NCI-H2029 treated with DMSO at 0.1 percent for 48 hours (cell line): ENCODE measurements around the gene MAST4.
"Not testable (repeated sequence)": the region's sequence is repeated elsewhere in the genome, so short reads cannot be mapped to it uniquely, and the experiment has no call there.

ENCODE experiments used
- DNase-seq: peaks from one replicate; lab custom pipeline; 2025; lab: John Stamatoyannopoulos, UW

Gene MAST4

DNA sequence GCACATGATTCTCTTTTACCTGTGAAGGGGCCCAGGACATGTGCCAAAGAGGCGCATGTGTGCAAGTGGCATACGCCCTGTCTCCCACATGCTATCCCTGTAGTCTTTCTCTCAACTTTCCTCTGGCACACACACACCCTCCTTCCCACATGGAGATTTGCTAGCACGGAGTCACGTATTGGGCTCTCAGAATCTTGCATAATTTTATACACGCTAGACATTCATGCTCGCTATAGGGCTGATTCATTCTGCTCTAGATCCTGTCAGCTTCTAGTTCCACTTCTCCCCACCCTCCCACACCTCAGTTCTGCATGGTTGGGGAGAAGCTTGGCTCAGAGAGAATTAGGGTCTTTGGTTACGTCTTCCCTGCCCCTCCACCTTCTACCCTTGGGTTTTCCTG lies 527.6 kb downstream of the MAST4 start:
- no peak for DNase-seq

- DNase-seq: no peak
These were observed 528.4 kb downstream of the MAST4 start for GRCh38 chr5:67124556-67124955.

DNA sequence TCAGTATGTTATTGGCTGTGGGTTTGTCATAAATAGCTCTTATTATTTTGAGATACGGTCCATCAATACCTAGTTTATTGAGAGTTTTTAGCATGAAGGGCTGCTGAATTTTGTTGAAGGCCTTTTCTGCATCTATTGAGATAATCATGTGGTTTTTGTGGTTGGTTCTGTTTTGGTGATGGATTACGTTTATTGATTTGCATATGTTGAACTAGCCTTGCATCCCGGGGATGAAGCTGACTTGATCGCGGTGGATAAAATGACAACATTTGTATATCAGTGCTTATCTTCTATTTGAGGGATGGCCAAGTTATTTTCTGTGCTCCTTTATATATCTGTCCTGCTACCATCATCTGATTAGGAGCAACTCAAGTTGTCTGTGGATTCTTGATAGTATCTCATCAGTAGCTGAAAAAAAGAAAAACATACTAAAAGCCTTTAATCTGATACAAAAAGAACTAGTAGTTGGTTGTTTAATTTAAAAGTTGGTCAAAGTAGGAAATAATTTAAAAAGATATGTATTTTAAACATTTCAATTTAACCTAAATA lies 531.2 kb downstream of the MAST4 start:
- not testable (repeated sequence) for DNase-seq

DNA sequence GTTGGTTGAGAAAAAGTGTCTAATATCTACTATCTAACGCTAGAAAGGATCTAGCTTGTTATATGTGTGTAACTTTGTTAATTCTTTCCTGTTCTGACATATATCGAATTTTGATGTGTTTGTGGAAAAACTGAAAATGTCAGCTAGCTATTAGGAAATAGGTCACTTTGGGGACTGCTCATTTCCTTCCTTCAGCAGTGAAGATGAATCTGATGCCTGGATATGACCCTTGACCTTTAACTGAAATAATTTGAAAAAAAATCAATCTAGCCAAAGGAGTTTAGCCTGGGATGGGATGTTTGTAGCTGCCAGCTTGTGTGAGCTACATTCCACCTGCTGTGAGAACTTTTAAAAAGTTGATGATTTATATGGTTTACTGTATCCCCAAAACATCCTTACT lies 533.6 kb downstream of the MAST4 start:
- DNase-seq: no peak

GRCh38 chr5:67133217-67133616 lies 537.0 kb downstream of the MAST4 start:
- no peak for DNase-seq

DNA sequence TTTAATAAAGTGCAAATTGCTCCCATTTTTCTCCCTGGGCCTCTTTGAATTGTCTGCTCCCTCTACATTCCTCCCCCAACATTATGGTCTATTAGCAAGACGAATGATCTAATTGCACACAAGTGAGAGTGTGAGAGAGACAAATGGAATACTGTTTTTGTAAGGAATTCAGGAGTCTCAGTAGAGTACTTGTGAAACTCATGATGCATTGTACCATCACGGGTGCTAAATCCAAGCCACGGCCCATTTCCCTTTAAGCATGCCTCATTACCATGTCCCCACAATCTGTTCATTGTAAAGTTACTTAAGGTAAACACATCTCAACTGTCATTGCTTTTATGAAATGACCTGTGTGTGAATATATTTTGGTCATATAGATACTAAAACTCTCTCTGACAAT lies 537.6 kb downstream of the MAST4 start:
- DNase-seq: no peak

- DNase-seq: no peak
These were observed 539.3 kb downstream of the MAST4 start for GRCh38 chr5:67135381-67135984.

- no peak for DNase-seq
These were observed 542.8 kb downstream of the MAST4 start for GRCh38 chr5:67139030-67139429.

DNA sequence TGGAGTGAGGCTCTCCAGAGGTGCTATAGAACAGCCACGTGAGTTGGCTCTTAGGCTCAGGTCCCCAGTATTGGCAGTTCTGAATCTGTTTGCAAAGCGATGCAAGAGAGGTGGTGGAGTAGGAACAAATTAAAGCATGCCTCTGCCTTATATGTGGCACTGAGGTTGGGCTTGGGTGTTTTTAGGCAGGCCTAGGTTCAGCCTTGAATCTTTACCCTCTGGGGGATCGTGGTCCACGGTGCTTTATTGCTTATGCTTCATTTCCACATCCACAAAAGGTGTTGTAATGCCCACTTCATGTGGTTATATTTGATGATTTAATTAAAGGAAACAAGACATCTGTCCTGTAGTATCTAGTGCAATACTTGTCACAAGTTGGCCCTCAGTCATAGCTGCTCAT lies 544.2 kb downstream of the MAST4 start:
- no peak for DNase-seq

DNA sequence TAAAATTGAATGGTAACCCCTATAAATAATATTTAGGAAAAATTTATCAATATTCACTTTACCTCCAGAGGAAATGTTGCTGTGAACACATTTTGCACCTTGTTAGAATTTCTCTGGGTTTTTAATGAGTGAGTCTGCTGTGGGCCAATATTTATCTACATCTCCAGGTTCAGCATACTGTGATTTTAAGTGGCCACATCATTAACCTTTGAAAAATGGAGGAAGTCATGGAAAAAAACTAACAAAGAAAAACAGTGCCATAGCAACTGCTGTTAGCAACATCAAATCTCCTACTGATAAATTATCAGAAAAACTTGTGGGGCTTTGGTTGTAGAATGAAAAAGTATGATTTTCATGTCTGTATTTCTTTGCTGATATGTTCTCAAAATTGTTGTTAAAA lies 545.5 kb downstream of the MAST4 start:
- DNase-seq: peak; percentile 65

- DNase-seq: peak; percentile 36
These were observed 546.6 kb downstream of the MAST4 start for GRCh38 chr5:67142816-67143215.

DNA sequence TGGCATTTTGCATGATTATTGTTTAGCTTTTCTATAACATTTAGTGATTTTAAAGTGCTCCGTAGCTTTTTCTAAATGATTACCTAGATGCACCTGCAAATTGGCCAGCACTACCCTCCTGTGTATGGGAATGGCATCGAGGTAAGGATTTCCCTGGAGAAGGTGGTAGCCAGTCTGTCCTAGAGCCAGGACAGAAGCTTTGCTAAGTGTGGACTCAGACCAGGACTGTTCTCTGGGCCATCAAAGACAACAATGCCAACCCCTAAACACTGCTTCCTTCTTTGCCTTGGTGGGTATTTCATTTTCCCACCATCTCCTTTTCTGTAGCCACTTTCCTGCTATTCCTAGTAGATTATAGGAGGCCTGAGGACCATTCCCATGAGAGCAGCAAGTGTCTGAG lies 547.4 kb downstream of the MAST4 start:
- no peak for DNase-seq

DNA sequence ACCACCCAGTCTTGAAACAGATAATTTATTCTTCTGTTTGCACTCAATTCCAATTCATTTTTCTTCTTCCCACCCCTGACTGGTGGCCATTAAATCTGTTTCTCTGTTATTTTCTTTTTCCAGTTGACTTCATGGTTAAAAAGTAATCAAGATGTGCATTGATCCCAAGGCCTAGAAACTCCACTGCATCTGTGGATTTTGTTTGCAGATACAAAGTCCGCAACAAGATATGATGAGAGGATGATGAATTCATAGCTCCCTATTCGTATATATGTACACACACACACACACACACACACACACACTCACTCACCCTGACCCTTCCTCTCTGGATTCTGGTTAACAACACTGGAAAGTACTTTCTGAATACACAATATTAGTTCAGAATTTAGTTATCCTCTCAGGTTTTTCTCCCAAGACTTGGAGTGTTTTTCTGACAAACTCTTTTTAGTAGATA lies 548.0 kb downstream of the MAST4 start:
- DNase-seq: no peak

DNA sequence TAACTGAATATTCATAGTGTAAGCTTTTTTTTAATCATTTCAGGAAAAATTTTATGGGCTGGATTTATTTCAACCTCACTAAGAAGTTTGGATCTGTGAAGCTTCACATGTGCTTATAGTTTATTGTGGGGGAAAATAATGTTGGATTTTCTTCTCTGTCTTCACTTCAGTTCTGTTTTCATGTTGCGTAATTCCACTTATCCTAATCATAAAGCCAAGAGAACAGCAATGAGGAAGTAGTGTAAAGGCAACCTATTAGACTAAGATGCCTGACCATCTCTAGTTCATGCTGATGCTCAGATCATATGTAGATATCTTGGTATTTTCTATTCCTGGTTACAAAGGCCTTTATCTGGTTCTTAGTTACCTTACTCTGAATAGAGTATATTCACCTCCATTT lies 550.4 kb downstream of the MAST4 start:
- no peak for DNase-seq

- DNase-seq: no peak
These were observed 550.8 kb downstream of the MAST4 start for GRCh38 chr5:67146981-67147380.

- DNase-seq: no peak
These were observed 551.6 kb downstream of the MAST4 start for GRCh38 chr5:67147760-67148159.

- DNase-seq: no peak
These were observed 553.1 kb downstream of the MAST4 start for GRCh38 chr5:67149057-67149950.

- DNase-seq: no peak
These were observed 553.8 kb downstream of the MAST4 start for GRCh38 chr5:67149951-67150523.

- DNase-seq: no peak
These were observed 556.2 kb downstream of the MAST4 start for GRCh38 chr5:67152400-67152799.

DNA sequence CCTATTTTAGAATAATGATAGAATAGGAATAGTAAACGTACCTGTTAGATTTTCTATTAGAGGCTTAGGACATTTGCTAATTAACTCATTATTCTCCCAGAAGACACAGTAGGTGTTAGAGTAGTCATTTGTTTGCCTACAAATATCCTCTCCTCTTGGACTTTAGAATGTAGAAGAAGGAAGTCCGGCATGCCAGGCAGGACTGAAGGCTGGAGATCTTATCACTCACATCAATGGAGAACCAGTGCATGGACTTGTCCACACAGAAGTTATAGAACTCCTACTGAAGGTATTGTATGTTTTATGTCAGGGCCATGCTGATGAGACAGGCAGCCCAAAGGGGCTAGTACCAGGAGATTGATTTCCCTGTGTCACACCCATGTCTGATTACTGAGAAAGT lies 557.1 kb downstream of the MAST4 start:
- DNase-seq: no peak

GRCh38 chr5:67154556-67155206 lies 558.5 kb downstream of the MAST4 start:
- peak; percentile 98 for DNase-seq

DNA sequence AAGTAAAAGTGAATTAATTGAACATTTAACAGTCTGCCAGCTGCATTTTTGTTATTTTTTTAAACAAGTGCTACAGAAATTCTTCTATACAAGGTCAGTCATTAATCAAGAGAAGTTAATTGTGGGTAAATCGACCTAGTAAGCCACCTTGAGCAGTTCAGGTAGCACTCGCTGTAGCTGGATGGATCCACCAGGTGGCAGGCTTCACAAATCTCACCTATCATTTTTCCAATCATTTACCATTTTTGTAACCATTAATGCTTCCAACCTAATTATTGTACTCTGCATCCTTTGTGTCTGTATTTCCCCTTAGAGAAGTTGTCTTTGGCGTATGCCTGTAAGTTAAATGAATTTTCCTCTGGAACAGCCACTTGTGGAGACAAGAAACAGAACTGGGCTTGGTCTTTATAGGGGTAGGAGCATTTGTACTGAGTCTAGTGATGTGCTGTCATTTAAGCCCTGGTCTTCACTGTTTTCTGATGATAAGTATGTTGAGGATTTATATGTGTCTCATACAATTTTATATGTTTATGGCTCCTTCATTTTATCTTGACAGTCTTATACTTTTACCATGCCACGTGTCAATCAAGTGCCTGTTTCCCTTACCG lies 560.9 kb downstream of the MAST4 start:
- DNase-seq: no peak
